Measurements from ENCODE around the gene ZBTB38.

DNA sequence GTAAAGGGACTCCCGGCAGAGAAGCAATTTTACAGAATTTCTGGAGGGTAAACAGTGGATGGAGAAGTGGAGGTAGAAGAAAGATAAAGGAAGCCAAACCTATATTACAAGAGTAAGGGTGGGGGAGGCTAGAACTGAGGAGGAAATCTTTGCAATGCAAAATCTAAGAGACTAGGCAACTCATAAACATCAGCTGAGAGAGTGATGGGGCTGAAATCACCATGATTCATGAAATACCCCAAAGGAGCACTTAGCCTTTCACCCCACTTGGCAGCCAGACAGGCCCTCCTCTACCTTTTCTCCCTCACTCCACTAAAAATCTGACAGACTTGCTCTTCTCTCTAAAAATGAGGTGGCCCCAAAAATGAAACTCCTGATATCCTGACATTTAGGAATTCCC lies 19.5 kb upstream of the ZBTB38 start:
- TF ChIP-seq EZH2 (IDR thresholded peaks at IDR 0.05; ENCODE audit: insufficient read depth, poor library complexity, severe bottlenecking) (no peak), EZH2phosphoT487 (IDR thresholded peaks at IDR 0.05; ENCODE audit: insufficient read depth, low read depth) (no peak)

Measured in GM23248 (cell line).